Activated CD4-positive, alpha-beta T cell treated with anti-CD3 and anti-CD28 coated beads, Interleukin-2, amount 50 U/mL, for 48 hours (primary cell): ENCODE measurements around the gene HGFAC.

ENCODE experiments used
- DNase-seq, 2 experiments: peaks; one replicate each; pipeline ENCODE4 v3.0.0-alpha.2; 2020

The HGFAC gene

GRCh38 chr4:3476936-3477749 lies 35.4 kb downstream of the HGFAC start:
- DNase-seq = no peak

- no peak for DNase-seq
Observed at GRCh38 chr4:3477750-3478430, 36.1 kb downstream of the HGFAC start.

- no peak for DNase-seq
Observed at GRCh38 chr4:3478446-3479357, 36.9 kb downstream of the HGFAC start.

- DNase-seq = no peak
Observed at GRCh38 chr4:3479358-3480101, 37.8 kb downstream of the HGFAC start.

GRCh38 chr4:3480528-3481112 lies 38.9 kb downstream of the HGFAC start:
- peak; percentile 85 for DNase-seq

GRCh38 chr4:3481113-3481531 lies 39.4 kb downstream of the HGFAC start:
- DNase-seq = no peak

GRCh38 chr4:3481783-3482393 lies 40.1 kb downstream of the HGFAC start:
- DNase-seq = no peak

GRCh38 chr4:3482707-3483106 lies 40.9 kb downstream of the HGFAC start:
- no peak for DNase-seq

GRCh38 chr4:3483471-3483921 lies 41.7 kb downstream of the HGFAC start:
- DNase-seq = no peak

- DNase-seq = no peak
Observed at GRCh38 chr4:3484057-3484973, 42.5 kb downstream of the HGFAC start.

- DNase-seq = no peak
Observed at GRCh38 chr4:3485011-3485791, 43.4 kb downstream of the HGFAC start.

- DNase-seq = no peak
Observed at GRCh38 chr4:3485886-3486540, 44.2 kb downstream of the HGFAC start.

GRCh38 chr4:3486541-3487540 lies 45.1 kb downstream of the HGFAC start:
- no peak for DNase-seq

GRCh38 chr4:3487861-3488260 lies 46.1 kb downstream of the HGFAC start:
- DNase-seq = no peak

GRCh38 chr4:3488820-3489219 lies 47.1 kb downstream of the HGFAC start:
- no peak for DNase-seq

GRCh38 chr4:3489451-3489962 lies 47.7 kb downstream of the HGFAC start:
- peak in 1 of 2 experiments; percentile 9 for DNase-seq

- no peak for DNase-seq
Observed at GRCh38 chr4:3491681-3492405, 50.1 kb downstream of the HGFAC start.
